Trophoblast cell (in vitro differentiated cells and primary cell): Measurements from ENCODE around the gene DLX6.

ENCODE experiments used
- DNase-seq, 2 donors: peaks; one replicate each; pipeline ENCODE4 v3.0.0-alpha.2; 2016
- H2AFZ ChIP-seq: 2 replicates; pipeline ENCODE4 v1.6.1; 2013; ENCODE audit warnings: low read length, moderate library complexity, mild to moderate bottlenecking; ENCODE audit not compliant: insufficient read depth, poor library complexity
- H2AK5ac ChIP-seq: 2 replicates; pipeline ENCODE4 v1.6.1; 2013; ENCODE audit warnings: mild to moderate bottlenecking, low read length
- H2BK120ac ChIP-seq: 2 replicates; pipeline ENCODE4 v1.6.1; 2013; ENCODE audit warnings: low read length, mild to moderate bottlenecking, moderate library complexity; ENCODE audit not compliant: insufficient read depth, poor library complexity
- H2BK12ac ChIP-seq: 2 replicates; pipeline ENCODE4 v1.6.1; 2013; ENCODE audit warnings: mild to moderate bottlenecking, low read length, moderate library complexity
- H2BK5ac ChIP-seq: 2 replicates; pipeline ENCODE4 v1.6.1; 2013; ENCODE audit warnings: low read length, low read depth, moderate library complexity, mild to moderate bottlenecking; ENCODE audit not compliant: poor library complexity
- H3K14ac ChIP-seq: 2 replicates; pipeline ENCODE4 v1.6.1; 2013; ENCODE audit warnings: mild to moderate bottlenecking, low read length
- H3K18ac ChIP-seq: 2 replicates; pipeline ENCODE4 v1.6.1; 2013; ENCODE audit warnings: mild to moderate bottlenecking, low read length
- H3K23ac ChIP-seq: 2 replicates; pipeline ENCODE4 v1.6.1; 2013; ENCODE audit warnings: low read length
- H3K27ac ChIP-seq: 2 replicates; pipeline ENCODE4 v1.5.1; 2013; ENCODE audit warnings: low read depth, mild to moderate bottlenecking, inconsistent platforms, low read length, moderate library complexity
- H3K27me3 ChIP-seq: 2 replicates; pipeline ENCODE4 v1.6.1; 2013; ENCODE audit warnings: inconsistent platforms, mild to moderate bottlenecking, low read length, moderate library complexity; ENCODE audit not compliant: insufficient read depth
- H3K36me3 ChIP-seq, 2 experiments: 1 replicate in 1 of 2; 2 replicates in 1 of 2; pipeline ENCODE4 v1.6.1; 2013; ENCODE audit warnings: low read length in 2 of 2, mild to moderate bottlenecking in 2 of 2, moderate library complexity in 1 of 2; ENCODE audit not compliant: insufficient read depth in 2 of 2, control insufficient read depth in 1 of 2
- H3K4ac ChIP-seq: 2 replicates; pipeline ENCODE4 v1.6.1; 2013; ENCODE audit warnings: low read depth, mild to moderate bottlenecking, low read length, moderate library complexity
- H3K4me1 ChIP-seq, 2 experiments: 1 replicate in 1 of 2; 2 replicates in 1 of 2; pipeline ENCODE4 v1.6.1; 2013; ENCODE audit warnings: low read length in 2 of 2, mild to moderate bottlenecking in 2 of 2, moderate library complexity in 1 of 2; ENCODE audit not compliant: insufficient read depth in 2 of 2, control insufficient read depth in 1 of 2
- H3K4me2 ChIP-seq: 2 replicates; pipeline ENCODE4 v1.6.1; 2013; ENCODE audit warnings: inconsistent platforms, mild to moderate bottlenecking, low read length, moderate library complexity
- H3K4me3 ChIP-seq: 2 replicates; pipeline ENCODE4 v1.5.1; 2013; ENCODE audit warnings: mild to moderate bottlenecking, low read depth, low read length, inconsistent platforms
- H3K79me1 ChIP-seq: one replicate; pipeline ENCODE4 v1.6.1; 2013; ENCODE audit warnings: low read length
- H3K79me2 ChIP-seq: 2 replicates; pipeline ENCODE4 v1.6.1; 2013; ENCODE audit warnings: low read length, mild to moderate bottlenecking; ENCODE audit not compliant: control insufficient read depth, insufficient read depth, poor library complexity
- H3K9ac ChIP-seq: 2 replicates; pipeline ENCODE4 v1.6.1; 2013; ENCODE audit warnings: mild to moderate bottlenecking, low read length
- H3K9me3 ChIP-seq: 2 replicates; pipeline ENCODE4 v1.6.1; 2013; ENCODE audit warnings: low read depth, mild to moderate bottlenecking, control low read depth, inconsistent platforms, low read length; ENCODE audit not compliant: insufficient read depth
- H4K12ac ChIP-seq: 2 replicates; pipeline ENCODE4 v1.6.1; 2013; ENCODE audit warnings: low read depth, mild to moderate bottlenecking, low read length, moderate library complexity
- H4K8ac ChIP-seq: 2 replicates; pipeline ENCODE4 v1.6.1; 2013; ENCODE audit warnings: low read depth, mild to moderate bottlenecking, low read length, moderate library complexity
- H4K91ac ChIP-seq: one replicate; pipeline ENCODE4 v1.6.1; 2013; ENCODE audit warnings: low read depth, mild to moderate bottlenecking, low read length, moderate library complexity
- WGBS: extraction: QIAGEN DNeasy Blood & Tissue Kit; methylation state at CpG from one replicate; pipeline ENCODE4 v1.1.7; 2013; ENCODE audit warnings: missing lambda C conversion rate; ENCODE audit not compliant: insufficient read length, insufficient coverage; ENCODE audit errors: extremely low coverage; 5-methylcytosine and 5-hydroxymethylcytosine counted together

DLX6 gene

DNA sequence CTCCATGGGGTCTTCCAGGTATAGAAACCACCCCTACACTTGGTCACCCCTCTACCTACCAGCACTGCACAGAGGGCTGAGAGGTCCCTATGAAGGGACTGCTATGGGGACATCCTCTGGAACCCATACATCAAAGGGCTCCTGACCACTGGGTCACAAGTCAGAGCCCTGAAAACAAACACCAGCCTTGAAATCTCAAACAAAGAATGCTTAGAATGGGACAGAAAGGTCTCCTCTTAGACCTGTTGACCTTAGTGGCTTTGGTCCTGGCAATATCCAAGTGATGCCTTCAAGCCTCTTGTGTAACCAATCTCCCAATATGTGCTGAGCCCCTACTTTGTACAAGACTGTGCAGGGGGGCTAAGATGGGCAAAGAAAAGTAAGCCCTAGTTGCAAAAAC, 34.6 kb upstream of the DLX6 start:
- Histone ChIP-seq H3K9ac (no peak overlapping the region), H3K27me3 (no peaks in the 10 kb centered on the region)

DNA sequence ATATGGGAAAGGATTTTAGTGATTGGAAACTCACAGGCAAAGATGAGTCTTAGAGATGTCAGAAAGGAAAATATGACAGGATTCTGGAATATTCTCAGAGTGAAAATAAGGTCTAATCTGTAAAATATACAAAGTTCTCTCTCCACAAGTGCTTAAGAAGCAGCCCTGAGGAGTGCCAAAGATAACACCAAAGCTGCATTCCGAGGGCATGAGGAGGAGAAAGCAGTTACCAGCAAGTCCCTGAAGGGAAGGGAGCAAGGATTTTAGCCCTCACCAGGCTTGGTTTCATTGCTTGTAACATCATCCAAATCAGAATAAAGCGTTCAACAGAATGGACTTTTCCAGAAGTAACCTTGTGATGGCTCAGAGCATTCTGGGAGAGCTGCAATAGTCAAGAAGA, 31.4 kb upstream of the DLX6 start:
- no peak overlapping the region for H3K14ac ChIP-seq
- H3K36me3 ChIP-seq, result no peaks in the 10 kb centered on the region
- H4K91ac ChIP-seq, result no peak overlapping the region
- no peak overlapping the region for H4K12ac ChIP-seq
- no peak overlapping the region for H3K27ac ChIP-seq
- H4K8ac ChIP-seq, result no peak overlapping the region
- H2AK5ac ChIP-seq, result no peak overlapping the region
- DNase-seq, result peak; percentile 75 to 86
- H3K27me3 ChIP-seq, result no peaks in the 10 kb centered on the region
- H3K23ac ChIP-seq, result no peak overlapping the region
- H2AFZ ChIP-seq, result no peak overlapping the region
- H3K9me3 ChIP-seq, result no peaks in the 10 kb centered on the region
- H3K4me3 ChIP-seq, result no peak overlapping the region
- H2BK120ac ChIP-seq, result no peak overlapping the region
- WGBS, result no CpG with 5 or more reads among the region's 2 CpGs
- no peaks in the 10 kb centered on the region for H3K4me1 ChIP-seq
- H3K9ac ChIP-seq, result no peak overlapping the region
- H3K4ac ChIP-seq, result no peak overlapping the region
- no peak overlapping the region for H2BK5ac ChIP-seq
- no peak overlapping the region for H3K4me2 ChIP-seq
- no peak overlapping the region for H3K18ac ChIP-seq
- no peaks in the 10 kb centered on the region for H3K79me2 ChIP-seq
- no peaks in the 10 kb centered on the region for H3K79me1 ChIP-seq
- H2BK12ac ChIP-seq, result no peak overlapping the region

More for the DNA sequence above, 34.6 kb upstream of the DLX6 start:
- no peaks in the 10 kb centered on the region for H3K79me1 ChIP-seq
- no peak overlapping the region for H3K4me3 ChIP-seq
- H3K23ac ChIP-seq, result no peak overlapping the region
- no peak overlapping the region for H3K14ac ChIP-seq
- no peak for DNase-seq
- no peaks in the 10 kb centered on the region for H3K36me3 ChIP-seq
- no peak overlapping the region for H2AFZ ChIP-seq
- no peak overlapping the region for H3K18ac ChIP-seq
- no peak overlapping the region for H2BK12ac ChIP-seq
- H3K79me2 ChIP-seq, result no peaks in the 10 kb centered on the region
- H2AK5ac ChIP-seq, result no peak overlapping the region
- no peaks in the 10 kb centered on the region for H3K9me3 ChIP-seq
- H3K27ac ChIP-seq, result no peak overlapping the region
- H3K4ac ChIP-seq, result no peak overlapping the region
- no peak overlapping the region for H4K91ac ChIP-seq
- H3K4me2 ChIP-seq, result no peak overlapping the region
- H2BK5ac ChIP-seq, result no peak overlapping the region
- H4K12ac ChIP-seq, result no peak overlapping the region
- no peak overlapping the region for H4K8ac ChIP-seq
- no peaks in the 10 kb centered on the region for H3K4me1 ChIP-seq
- H2BK120ac ChIP-seq, result no peak overlapping the region

DNA sequence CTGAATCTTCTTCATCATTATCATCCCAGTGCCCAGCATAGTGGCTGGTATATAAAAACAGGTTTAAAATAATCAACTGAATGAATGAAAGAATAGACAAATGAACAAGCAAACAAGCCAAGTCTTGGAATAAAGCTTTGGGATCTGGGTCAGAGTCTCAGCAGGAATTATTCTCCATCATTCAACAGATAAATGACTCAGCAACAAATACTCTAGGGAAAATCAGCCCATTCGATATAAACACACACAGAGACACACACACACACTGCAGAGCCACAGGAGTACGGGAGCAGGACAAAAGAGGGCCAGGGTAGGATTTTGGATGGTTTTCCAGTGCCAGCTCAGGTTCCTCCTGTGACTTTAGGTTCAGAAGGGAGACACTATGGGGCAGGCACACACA, 29.2 kb upstream of the DLX6 start:
- Histone ChIP-seq H4K91ac (no peak overlapping the region), H3K23ac (no peak overlapping the region), H3K4me2 (no peak overlapping the region), H3K79me1 (no peaks in the 10 kb centered on the region), H3K4me3 (no peak overlapping the region), H3K79me2 (no peaks in the 10 kb centered on the region), H3K27me3 (no peaks in the 10 kb centered on the region), H3K27ac (no peak overlapping the region), H3K9me3 (no peaks in the 10 kb centered on the region), H3K4me1 (peaks cover 0 to 4% of the 10 kb centered on the region in 2 experiments), H4K8ac (no peak overlapping the region), H3K4ac (no peak overlapping the region), H4K12ac (no peak overlapping the region), H3K9ac (no peak overlapping the region), H2BK12ac (no peak overlapping the region), H2AFZ (no peak overlapping the region), H2AK5ac (no peak overlapping the region), H3K18ac (no peak overlapping the region), H3K36me3 (no peaks in the 10 kb centered on the region), H2BK120ac (no peak overlapping the region), H3K14ac (no peak overlapping the region), H2BK5ac (no peak overlapping the region)
- WGBS, result no CpG with 5 or more reads among the region's 2 CpGs
- DNase-seq, result no peak

DNA sequence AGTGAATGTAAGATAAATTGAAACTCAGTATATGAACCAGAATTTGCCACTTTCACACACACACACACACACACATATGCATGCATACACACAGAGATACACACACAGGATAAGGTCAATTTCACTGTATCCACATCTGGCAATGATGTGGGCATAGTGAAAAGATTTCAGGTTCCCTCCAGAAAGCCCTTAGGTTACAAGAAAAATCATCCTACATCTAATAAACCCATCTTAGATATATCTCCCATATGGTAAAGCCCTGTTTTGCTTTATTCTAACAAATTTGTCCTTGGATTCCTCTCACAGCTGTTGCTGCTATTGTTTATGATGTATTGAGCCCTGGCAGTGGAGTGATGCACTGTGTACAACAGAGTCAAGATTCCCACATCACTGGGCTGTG, 27.9 kb upstream of the DLX6 start:
- H3K4me2 ChIP-seq, result no peak overlapping the region
- no peaks in the 10 kb centered on the region for H3K27me3 ChIP-seq
- H4K91ac ChIP-seq, result no peak overlapping the region
- H2AK5ac ChIP-seq, result no peak overlapping the region
- H3K79me1 ChIP-seq, result no peaks in the 10 kb centered on the region
- H3K4me1 ChIP-seq, result peaks cover 0 to 4% of the 10 kb centered on the region in 2 experiments
- H3K18ac ChIP-seq, result no peak overlapping the region
- H2BK5ac ChIP-seq, result no peak overlapping the region
- H3K9me3 ChIP-seq, result no peaks in the 10 kb centered on the region
- no peak overlapping the region for H2BK12ac ChIP-seq
- no peak for DNase-seq
- H3K23ac ChIP-seq, result no peak overlapping the region
- no peak overlapping the region for H3K14ac ChIP-seq
- H4K12ac ChIP-seq, result no peak overlapping the region
- H3K4ac ChIP-seq, result no peak overlapping the region
- H4K8ac ChIP-seq, result no peak overlapping the region
- no peak overlapping the region for H3K27ac ChIP-seq
- no peak overlapping the region for H3K4me3 ChIP-seq
- no peak overlapping the region for H2BK120ac ChIP-seq
- H3K36me3 ChIP-seq, result no peaks in the 10 kb centered on the region
- no peaks in the 10 kb centered on the region for H3K79me2 ChIP-seq
- no peak overlapping the region for H3K9ac ChIP-seq
- H2AFZ ChIP-seq, result no peak overlapping the region
